K562 (cell line): Measurements from ENCODE around the gene F12. TPM values are rescaled to one million over a fixed set of nuclear protein-coding genes. Genes with fewer than 3 reads are reported as not detected.

Experiments
- ARID4B ChIP-seq: sonication (generic); formaldehyde crosslinking; IDR thresholded peaks from 2 replicates; pipeline ENCODE4 v1.8.0; 2022; ENCODE audit warnings: mild to moderate bottlenecking, missing genetic modification reagents
- CCAR2 ChIP-seq: fragments of 200-400 bp; formaldehyde crosslinking; IDR thresholded peaks from 2 replicates; pipeline ENCODE4 v1.6.1; 2017; ENCODE audit warnings: mild to moderate bottlenecking, low read depth, low read length
- CSDE1 ChIP-seq, 2 experiments: fragments of 450-650 bp; IDR thresholded peaks; 2 replicates each; pipeline ENCODE4 v1.6.1; 2016; ENCODE audit warnings: mild to moderate bottlenecking in 1 of 2
- ETV1 ChIP-seq: fragments of 450-650 bp; conservative IDR thresholded peaks from 2 replicates; pipeline ENCODE4 v1.6.1; 2016; ENCODE audit warnings: missing genetic modification characterization, control low read depth, low read depth, missing compliant biosample characterization
- FOXA1 ChIP-seq: fragments of 450-650 bp; IDR thresholded peaks from 2 replicates; pipeline ENCODE4 v1.6.1; 2016; ENCODE audit warnings: mild to moderate bottlenecking, borderline replicate concordance
- FOXK1 ChIP-seq: sonication (generic); formaldehyde crosslinking; IDR thresholded peaks from 2 replicates; pipeline ENCODE4 v1.8.0; 2022; ENCODE audit warnings: missing genetic modification reagents, mild to moderate bottlenecking, borderline replicate concordance
- HLTF ChIP-seq: fragments of 450-650 bp; IDR thresholded peaks from 2 replicates; pipeline ENCODE4 v1.6.1; 2016
- HMG20B ChIP-seq: fragments of 250-450 bp; sonication (Bioruptor Pico); IDR thresholded peaks from 2 replicates; pipeline ENCODE4 v1.5.0; 2021; ENCODE audit warnings: mild to moderate bottlenecking
- HNRNPH1 ChIP-seq: fragments of 200-400 bp; formaldehyde crosslinking; optimal IDR thresholded peaks from 2 replicates; pipeline ENCODE3; 2017; ENCODE audit warnings: low read depth, mild to moderate bottlenecking, low read length, moderate library complexity
- KAT2B ChIP-seq: IDR thresholded peaks from one replicate; pipeline ENCODE4 v1.6.1; 2012; ENCODE audit warnings: low read depth, mild to moderate bottlenecking, control low read depth, inconsistent platforms, low read length, moderate library complexity
- MBD1 ChIP-seq: fragments of 250-450 bp; sonication (Bioruptor Pico); IDR thresholded peaks from 2 replicates; pipeline ENCODE4 v1.8.0; 2022; ENCODE audit warnings: inconsistent platforms
- NCOA4 ChIP-seq: fragments of 450-650 bp; IDR thresholded peaks from 2 replicates; pipeline ENCODE4 v1.6.1; 2018; ENCODE audit warnings: mild to moderate bottlenecking; ENCODE audit not compliant: partially characterized antibody
- NUFIP1 ChIP-seq: fragments of 450-650 bp; IDR thresholded peaks from 2 replicates; pipeline ENCODE4 v1.6.1; 2018; ENCODE audit not compliant: partially characterized antibody
- OTX1 ChIP-seq: fragments of 450-650 bp; formaldehyde crosslinking; IDR thresholded peaks from 2 replicates; pipeline ENCODE4 v1.4.0; 2022; ENCODE audit warnings: mild to moderate bottlenecking
- PURB ChIP-seq: sonication (generic); formaldehyde crosslinking; IDR thresholded peaks from 2 replicates; pipeline ENCODE4 v1.9.0; 2021; ENCODE audit warnings: low read depth, mild to moderate bottlenecking, missing genetic modification reagents
- TCF3 ChIP-seq: sonication (generic); formaldehyde crosslinking; IDR thresholded peaks from 2 replicates; pipeline ENCODE4 v1.4.0; 2020; ENCODE audit warnings: mild to moderate bottlenecking, missing genetic modification reagents
- XRCC4 ChIP-seq: IDR thresholded peaks from one replicate; pipeline ENCODE4 v1.6.1; 2011; ENCODE audit not compliant: insufficient read depth, insufficient read length; ENCODE audit errors: extremely low read depth
- ZNF133 ChIP-seq: fragments of 250-450 bp; sonication (Bioruptor Pico); IDR thresholded peaks from 2 replicates; pipeline ENCODE4 v1.4.0; 2020; ENCODE audit warnings: mild to moderate bottlenecking
- polyA plus RNA-seq, 8 experiments: library from polyadenylated mRNA; depleted of rRNA in 4 of 8; stranded (reverse) in 5 of 8; unstranded in 3 of 8; fragments of >200 nt; fragmentation: Nextera tagmentation in 2 of 8; fragmentation: Illumina TruSeq in 1 of 8; extraction: Ambion mirVana in 2 of 8; extraction: Trizol in 1 of 8; gene quantifications; 2 replicates each; pipeline versions ENCODE4 v1.2.1 to v1.2.3, GENCODE V29; 2011 to 2014; ENCODE audit warnings: inconsistent platforms in 1 of 8, missing spikeins in 1 of 8
- total RNA-seq, 7 experiments: library from RNA; depleted of rRNA in 6 of 7; stranded (reverse); fragments of >200 nt in 6 of 7; fragmentation: Illumina TruSeq in 2 of 7; extraction: Trizol in 2 of 7; gene quantifications; 2 replicates each; pipeline versions ENCODE4 v1.2.1 to v1.2.3, GENCODE V29; 2011 to 2021; ENCODE audit warnings: low replicate concordance in 1 of 7
- TF ChIP-seq, protein P1 (sequence below): fragments of 450-650 bp; IDR thresholded peaks from 2 replicates; pipeline ENCODE4 v1.6.1; 2017; ENCODE audit warnings: antibody characterized with exemption, mild to moderate bottlenecking

Gene F12
- total and polyA plus RNA-seq, 9 of the 15 experiments (the other 6 are each of a cell fraction or from before 2014, with no cell fraction given), result 0.59 to 18.3 (median 3.6) TPM

GRCh38 chr5:177425801-177426565, 16.6 kb upstream of the F12 start (continued):
- TF ChIP-seq CCAR2 (no peak), TCF3 (CRISPR knock-in tag) (peak; percentile 31; the same call in 1 of the 2 replicates), FOXA1 (no peak), HNRNPH1 (no peak), PURB (CRISPR knock-in tag) (no peak), NCOA4 (no peak), NUFIP1 (no peak), KAT2B (no peak), FOXK1 (CRISPR knock-in tag) (peak; percentile 79), CSDE1 (IDR thresholded peaks at IDR 0.05) (no peak), MBD1 (CRISPR knock-in tag) (no peak), HLTF (no peak), HMG20B (CRISPR knock-in tag) (no peak; the same call in 1 of the 2 replicates), ARID4B (CRISPR knock-in tag) (no peak), ZNF133 (no peak), OTX1 (no peak), ETV1 (peak; percentile 96), XRCC4 (no peak)
- TF ChIP-seq, protein P1, sequence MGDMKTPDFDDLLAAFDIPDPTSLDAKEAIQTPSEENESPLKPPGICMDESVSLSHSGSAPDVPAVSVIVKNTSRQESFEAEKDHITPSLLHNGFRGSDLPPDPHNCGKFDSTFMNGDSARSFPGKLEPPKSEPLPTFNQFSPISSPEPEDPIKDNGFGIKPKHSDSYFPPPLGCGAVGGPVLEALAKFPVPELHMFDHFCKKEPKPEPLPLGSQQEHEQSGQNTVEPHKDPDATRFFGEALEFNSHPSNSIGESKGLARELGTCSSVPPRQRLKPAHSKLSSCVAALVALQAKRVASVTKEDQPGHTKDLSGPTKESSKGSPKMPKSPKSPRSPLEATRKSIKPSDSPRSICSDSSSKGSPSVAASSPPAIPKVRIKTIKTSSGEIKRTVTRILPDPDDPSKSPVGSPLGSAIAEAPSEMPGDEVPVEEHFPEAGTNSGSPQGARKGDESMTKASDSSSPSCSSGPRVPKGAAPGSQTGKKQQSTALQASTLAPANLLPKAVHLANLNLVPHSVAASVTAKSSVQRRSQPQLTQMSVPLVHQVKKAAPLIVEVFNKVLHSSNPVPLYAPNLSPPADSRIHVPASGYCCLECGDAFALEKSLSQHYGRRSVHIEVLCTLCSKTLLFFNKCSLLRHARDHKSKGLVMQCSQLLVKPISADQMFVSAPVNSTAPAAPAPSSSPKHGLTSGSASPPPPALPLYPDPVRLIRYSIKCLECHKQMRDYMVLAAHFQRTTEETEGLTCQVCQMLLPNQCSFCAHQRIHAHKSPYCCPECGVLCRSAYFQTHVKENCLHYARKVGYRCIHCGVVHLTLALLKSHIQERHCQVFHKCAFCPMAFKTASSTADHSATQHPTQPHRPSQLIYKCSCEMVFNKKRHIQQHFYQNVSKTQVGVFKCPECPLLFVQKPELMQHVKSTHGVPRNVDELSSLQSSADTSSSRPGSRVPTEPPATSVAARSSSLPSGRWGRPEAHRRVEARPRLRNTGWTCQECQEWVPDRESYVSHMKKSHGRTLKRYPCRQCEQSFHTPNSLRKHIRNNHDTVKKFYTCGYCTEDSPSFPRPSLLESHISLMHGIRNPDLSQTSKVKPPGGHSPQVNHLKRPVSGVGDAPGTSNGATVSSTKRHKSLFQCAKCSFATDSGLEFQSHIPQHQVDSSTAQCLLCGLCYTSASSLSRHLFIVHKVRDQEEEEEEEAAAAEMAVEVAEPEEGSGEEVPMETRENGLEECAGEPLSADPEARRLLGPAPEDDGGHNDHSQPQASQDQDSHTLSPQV, result peak; percentile 81
